HG03064 (cell line): ENCODE measurements around the gene EIF3J.

Experiments
- ATAC-seq: cut with Tn5 transposase; IDR thresholded peaks from one replicate; pipeline ENCODE4 v1.9.1; 2021; ENCODE audit warnings: low read depth; ENCODE audit not compliant: unreplicated experiment

Gene EIF3J

DNA sequence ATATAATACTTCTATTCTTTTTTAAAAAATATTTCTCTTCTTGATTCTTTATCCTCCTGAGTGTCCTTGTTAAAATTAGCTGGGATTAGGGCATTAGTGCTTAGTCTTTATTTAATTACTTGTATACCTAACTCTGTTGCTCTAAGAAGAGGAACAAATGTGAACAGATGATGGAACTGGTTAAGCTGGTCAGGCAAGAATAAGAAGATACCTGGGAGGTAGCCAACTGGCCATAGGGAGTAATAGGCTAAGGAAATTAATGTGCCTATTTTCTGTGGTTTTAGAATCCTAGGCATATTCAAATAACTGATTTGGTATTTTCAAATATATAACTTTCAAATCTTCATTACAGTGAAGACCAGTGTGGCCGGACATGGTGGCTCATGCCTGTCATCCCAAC is 54.4 kb downstream of the EIF3J start:
- ATAC-seq, result no peak

DNA sequence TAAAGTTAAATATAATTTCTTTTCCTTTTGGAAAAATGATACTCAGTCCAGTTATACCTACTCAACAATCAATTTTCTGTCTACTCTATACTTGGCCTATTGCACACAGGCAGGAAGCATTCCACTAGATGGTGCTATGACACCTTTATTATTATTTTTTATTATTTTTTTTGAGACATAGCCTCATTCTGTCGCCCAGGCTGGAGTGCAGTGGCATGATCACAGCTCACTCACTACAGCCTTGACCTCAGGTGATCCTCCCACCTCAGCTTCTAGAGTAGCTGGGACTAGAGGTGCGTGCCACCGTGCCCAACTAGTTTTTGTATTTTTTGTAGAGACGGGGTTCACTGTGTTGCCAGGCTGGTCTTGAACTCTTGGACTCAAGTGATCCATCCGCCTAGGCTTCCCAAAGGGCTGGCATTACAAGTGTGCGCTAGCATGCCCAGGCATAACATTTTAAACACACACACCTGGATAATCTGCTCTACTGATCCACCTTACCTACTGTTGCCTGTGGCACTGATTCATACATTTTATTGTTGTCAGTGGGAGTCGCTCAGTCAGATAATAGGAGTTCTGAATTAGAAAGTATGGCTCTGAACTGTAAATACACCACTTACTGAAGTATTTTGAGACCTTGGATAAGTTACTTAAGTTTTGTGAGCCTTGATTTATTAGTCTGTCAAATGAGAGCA is 56.2 kb downstream of the EIF3J start:
- no peak for ATAC-seq

DNA sequence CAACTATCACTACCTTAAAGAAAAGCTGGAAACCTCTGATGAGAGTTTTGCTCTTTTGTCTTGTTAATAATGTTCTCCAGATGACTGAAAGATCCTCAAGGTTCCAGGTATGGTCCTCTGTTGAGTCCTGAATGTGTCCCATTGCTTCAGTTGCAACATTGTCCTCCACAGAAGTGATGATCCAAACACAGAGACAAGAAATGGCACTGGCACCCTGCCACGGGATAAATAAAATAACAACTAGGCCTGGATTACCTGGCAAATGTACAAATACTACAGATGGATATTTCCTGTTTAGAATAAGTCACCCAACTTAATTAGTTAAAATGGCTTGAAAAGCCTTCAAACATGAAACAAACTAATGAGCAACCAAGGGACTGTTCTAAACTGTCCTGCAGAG is 58.3 kb downstream of the EIF3J start:
- ATAC-seq, result no peak

DNA sequence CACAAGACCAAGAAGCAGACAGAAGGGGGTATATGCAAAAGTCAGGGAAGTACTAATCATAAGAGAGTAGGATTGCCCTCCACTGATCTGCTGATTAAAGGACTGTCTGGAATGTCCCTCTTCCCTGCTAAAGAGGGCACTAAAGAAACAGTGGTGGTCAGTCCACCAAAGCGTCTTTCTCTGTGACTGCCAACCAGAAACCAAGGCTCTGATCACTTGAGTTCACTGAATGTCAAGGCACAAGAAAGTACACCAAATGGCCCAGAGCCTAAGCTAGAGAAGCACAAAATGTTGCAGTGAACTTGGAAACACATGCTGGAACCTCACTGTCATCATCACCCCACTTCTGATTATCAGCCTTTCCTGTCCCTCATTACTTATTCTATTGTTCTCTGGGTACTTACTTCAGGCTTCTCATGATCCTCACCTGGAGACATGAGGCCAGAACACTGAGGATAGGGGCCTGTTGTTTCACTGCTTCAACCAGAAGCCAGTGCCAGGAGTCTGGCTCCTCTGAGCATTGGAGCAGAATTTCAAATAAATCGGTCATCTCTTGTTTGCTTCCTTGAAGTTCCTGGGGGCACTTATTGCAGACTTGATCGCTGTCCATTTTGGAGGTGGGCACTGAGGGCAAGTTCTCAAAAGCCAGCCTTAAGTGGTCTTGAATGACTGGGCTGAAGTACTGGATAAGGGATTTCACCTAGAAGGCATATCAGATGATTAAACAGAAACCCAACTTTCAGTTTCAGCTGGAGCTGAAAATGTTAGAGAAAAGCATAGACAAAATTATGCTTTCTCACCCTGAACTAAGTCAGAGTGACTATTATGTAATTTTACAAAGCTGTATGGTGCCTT is 58.9 kb downstream of the EIF3J start:
- ATAC-seq, result no peak

DNA sequence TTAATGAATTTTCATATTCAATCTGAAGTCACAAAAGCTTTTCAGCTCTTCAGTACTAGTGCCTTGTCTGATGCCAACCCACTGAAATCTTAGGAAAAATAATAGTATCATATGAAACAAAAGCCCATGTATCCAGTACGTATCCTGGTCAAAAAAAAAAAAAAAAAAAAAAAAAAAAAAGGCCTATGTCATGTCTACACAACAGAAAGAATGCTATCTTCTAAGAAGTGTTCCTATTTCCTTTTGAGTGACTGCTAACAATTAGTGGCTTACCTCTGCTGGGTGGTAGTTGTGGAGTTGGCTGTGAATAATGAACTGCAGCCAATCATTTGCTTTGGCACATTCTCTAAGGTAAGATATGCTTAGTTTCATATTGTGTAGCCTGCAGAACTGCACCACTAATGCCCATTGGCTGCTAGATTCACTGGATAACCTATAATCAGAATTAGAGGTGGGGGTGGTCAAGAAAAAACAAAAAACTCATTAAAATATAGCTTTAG is 59.6 kb downstream of the EIF3J start:
- no peak for ATAC-seq

DNA sequence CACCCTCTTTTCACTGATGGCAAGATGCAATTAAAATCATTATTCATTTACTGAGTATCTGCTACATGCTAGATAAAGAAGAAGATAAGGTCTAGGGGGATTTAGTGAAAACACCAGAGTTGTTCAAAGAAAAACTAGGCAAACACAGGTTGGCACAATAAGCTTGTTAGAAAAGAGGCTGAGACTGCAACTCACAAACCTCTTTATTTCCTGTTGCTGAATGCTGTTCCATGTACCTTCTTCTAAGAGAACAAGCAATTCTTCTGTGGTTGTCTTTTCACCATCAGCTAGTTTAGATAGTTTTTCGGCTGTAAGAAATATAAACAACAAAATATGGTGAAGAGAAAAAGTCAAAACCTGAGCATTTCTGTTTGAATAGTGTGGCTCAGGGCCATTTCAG is 61.1 kb downstream of the EIF3J start:
- no peak for ATAC-seq

DNA sequence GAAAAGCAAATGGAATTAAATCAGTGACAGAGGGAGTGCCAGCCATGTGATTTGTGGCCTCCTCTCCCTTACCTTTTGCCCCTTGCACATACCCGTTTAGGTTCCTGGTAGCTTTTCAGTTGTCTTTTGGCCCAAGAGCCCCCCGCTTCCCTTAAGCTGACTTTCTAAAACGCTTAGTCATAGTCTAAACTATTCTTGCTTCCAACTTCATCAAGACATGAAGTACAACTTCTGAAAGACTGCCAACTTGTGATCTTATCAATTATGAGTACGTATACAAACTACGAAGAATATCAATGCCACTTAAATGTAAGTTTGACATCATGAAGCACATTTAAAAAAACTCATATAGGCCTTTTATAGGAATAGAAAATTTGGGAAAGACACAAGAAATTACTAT is 61.9 kb downstream of the EIF3J start:
- no peak for ATAC-seq

DNA sequence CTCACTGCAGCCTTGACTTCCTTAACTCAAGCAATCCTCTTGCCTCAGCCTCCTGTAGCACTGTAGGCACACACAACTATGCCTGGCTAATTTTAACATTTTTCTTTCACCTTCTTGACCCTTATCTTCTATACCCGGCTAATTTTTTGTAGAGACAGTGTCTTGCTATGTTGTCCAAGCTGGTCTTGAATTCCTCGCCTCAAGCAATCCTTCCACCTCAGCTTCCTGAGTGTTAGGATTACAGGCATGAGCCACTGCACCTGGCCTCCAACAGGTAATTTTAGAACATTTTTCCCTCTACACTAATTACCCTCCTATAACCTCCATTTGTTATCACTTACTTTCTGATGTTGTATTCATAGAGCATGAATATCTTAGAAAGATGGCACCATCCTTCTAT is 66.2 kb downstream of the EIF3J start:
- no peak for ATAC-seq

DNA sequence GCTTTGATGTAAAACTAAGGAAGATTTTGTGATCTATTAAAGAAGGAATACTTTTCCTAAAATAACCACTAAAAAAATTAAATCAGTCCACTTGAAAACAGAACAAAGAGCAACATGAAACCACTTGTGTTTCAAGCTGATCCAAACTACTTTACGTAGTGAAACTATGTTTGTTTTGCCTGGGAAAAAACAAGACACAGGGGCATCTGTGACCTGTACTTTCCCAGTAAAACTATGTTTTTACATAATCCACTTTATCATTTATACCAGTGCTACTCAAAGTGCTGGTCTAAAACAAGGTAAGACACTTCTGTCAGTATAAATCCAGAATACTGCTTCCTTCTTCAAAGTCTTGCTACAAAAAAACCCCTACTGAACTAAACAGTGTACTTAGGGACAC is 69.8 kb downstream of the EIF3J start:
- ATAC-seq, result no peak
